HCT116 (cell line): ENCODE results near the gene SLC35F3. TPM values are rescaled to one million over a fixed set of nuclear protein-coding genes. Genes with fewer than 3 reads are reported as not detected.
"Not testable (repeated sequence)": the region's sequence is repeated elsewhere in the genome, so short reads cannot be mapped to it uniquely, and the experiment has no call there.

Experiments used
- ATAC-seq: fragments of 200-7000 bp; cut with Tn5 transposase; 2 replicates; pipeline ENCODE4 v1.9.1; 2020; ENCODE audit warnings: mild to moderate bottlenecking, moderate library complexity
- BruUV-seq: library from RNA; stranded (reverse); fragments of 400-500 nt; replicated peaks from 2 replicates; lab custom pipeline; 2021; lab: Mats Ljungman, UMichigan
- CTCF ChIA-PET: fragments of 300-600 bp; sonication (Branson Sonifier 250); formaldehyde crosslinking; loops from one replicate; lab custom pipeline; 2021; ENCODE audit warnings: antibody characterized with exemption; lab: Charles Lee
- POLR2A ChIA-PET: fragments of 300-600, 350-600 bp; sonication (Branson Sonifier 250); formaldehyde crosslinking; loops from one replicate; lab custom pipeline; 2021; ENCODE audit warnings: antibody characterized with exemption; lab: Charles Lee
- RAD21 ChIA-PET, 2 experiments: fragments of 300-600 bp; sonication (Branson Sonifier 250); formaldehyde crosslinking; loops; one replicate each; lab custom pipeline; 2023; ENCODE audit warnings: low total read pairs in 2 of 2; ENCODE audit not compliant: uncharacterized antibody in 2 of 2, unreplicated experiment in 2 of 2, low non-redundant PET in 1 of 2; lab: Charles Lee
- DNase-seq: peaks from one replicate; pipeline ENCODE4 v3.0.0-alpha.2; 2010; ENCODE audit warnings: low read depth, low spot score
- H2AFZ ChIP-seq: fragments of 200-600 bp; shearing (Covaris generic), sonication (generic); 2 replicates; pipeline ENCODE4 v1.6.1; 2017; ENCODE audit warnings: low read depth, mixed run types, mixed read lengths, antibody characterized with exemption, low read length; ENCODE audit not compliant: poor library complexity, severe bottlenecking
- H3K27ac ChIP-seq: 2 replicates; pipeline ENCODE4 v1.5.1; 2012; ENCODE audit warnings: low read depth, low read length
- H3K27me3 ChIP-seq: fragments of 200-600 bp; sonication (generic); 2 replicates; pipeline ENCODE4 v1.6.1; 2016; ENCODE audit warnings: mixed run types, low read length, mixed read lengths; ENCODE audit not compliant: insufficient read depth
- H3K36me3 ChIP-seq, 2 experiments: fragments of 200-500 bp in 1 of 2; fragments of 200-600 bp in 1 of 2; sonication (Bioruptor generic) in 1 of 2; sonication (generic) in 1 of 2; 2 replicates each; pipeline versions ENCODE4 v1.5.1 to v1.6.1; 2014 to 2016; ENCODE audit warnings: low read length in 2 of 2, inconsistent platforms in 1 of 2, mixed read lengths in 1 of 2, mixed run types in 1 of 2; ENCODE audit not compliant: insufficient read depth in 2 of 2, control insufficient read depth in 1 of 2
- H3K4me1 ChIP-seq, 2 experiments: fragments of 200-600 bp in 1 of 2; sonication (generic) in 1 of 2; 2 replicates each; pipeline versions ENCODE4 v1.5.1 to v1.6.1; 2012 to 2017; ENCODE audit warnings: low read length in 2 of 2, inconsistent platforms in 1 of 2, mild to moderate bottlenecking in 1 of 2, mixed read lengths in 1 of 2, mixed run types in 1 of 2, moderate library complexity in 1 of 2; ENCODE audit not compliant: insufficient read depth in 2 of 2, control insufficient read depth in 1 of 2
- H3K4me2 ChIP-seq: fragments of 200-600 bp; sonication (generic); 2 replicates; pipeline ENCODE4 v1.6.1; 2017; ENCODE audit warnings: mixed run types, low read length, mixed read lengths
- H3K4me3 ChIP-seq, 2 experiments: fragments of 200-600 bp in 1 of 2; sonication (generic) in 1 of 2; replicated peaks in 1 of 2; 2 replicates each; pipeline ENCODE4 v1.5.1; 2011 to 2016; ENCODE audit warnings: low read length in 2 of 2, control low read depth in 1 of 2, low read depth in 1 of 2, mild to moderate bottlenecking in 1 of 2, mixed read lengths in 1 of 2, mixed run types in 1 of 2
- H3K79me2 ChIP-seq: fragments of 200-600 bp; sonication (generic); 2 replicates; pipeline ENCODE4 v1.6.1; 2017; ENCODE audit warnings: mild to moderate bottlenecking, mixed run types, low read length, moderate library complexity, mixed read lengths; ENCODE audit not compliant: insufficient read depth
- H3K9ac ChIP-seq: fragments of 200-600 bp; sonication (generic); 2 replicates; pipeline ENCODE4 v1.6.1; 2016; ENCODE audit warnings: low read length, mixed read lengths
- H3K9me2 ChIP-seq: fragments of 200-600 bp; sonication (generic), shearing (Covaris generic); 2 replicates; pipeline ENCODE4 v1.6.1; 2017; ENCODE audit warnings: mixed run types, mild to moderate bottlenecking, moderate library complexity; ENCODE audit not compliant: insufficient read depth
- H3K9me3 ChIP-seq, 2 experiments: fragments of 200-500 bp in 1 of 2; fragments of 200-600 bp in 1 of 2; sonication (Bioruptor generic) in 1 of 2; sonication (generic) in 1 of 2; 2 replicates each; pipeline ENCODE4 v1.6.1; 2014 to 2017; ENCODE audit warnings: low read length in 2 of 2, mixed read lengths in 2 of 2, inconsistent platforms in 1 of 2, low read depth in 1 of 2, mild to moderate bottlenecking in 1 of 2, mixed run types in 1 of 2, moderate library complexity in 1 of 2; ENCODE audit not compliant: control insufficient read depth in 1 of 2, insufficient read depth in 1 of 2
- H4K20me1 ChIP-seq: fragments of 200-600 bp; sonication (generic), shearing (Covaris generic); 2 replicates; pipeline ENCODE4 v1.6.1; 2017; ENCODE audit warnings: mixed run types, mild to moderate bottlenecking, moderate library complexity; ENCODE audit not compliant: insufficient read depth
- CBX3 ChIP-seq: IDR thresholded peaks from 2 replicates; pipeline ENCODE4 v1.6.1; 2012; ENCODE audit warnings: low read depth
- EGR1 ChIP-seq: IDR thresholded peaks from 2 replicates; pipeline ENCODE4 v1.6.1; 2012; ENCODE audit warnings: low read depth
- EZH2 ChIP-seq: fragments of 200-600 bp; sonication (generic); IDR thresholded peaks from 2 replicates; pipeline ENCODE4 v1.6.1; 2017; ENCODE audit warnings: antibody characterized with exemption, mixed run types
- FOSL1 ChIP-seq: IDR thresholded peaks from 2 replicates; pipeline ENCODE4 v1.6.1; 2012; ENCODE audit warnings: low read depth
- POLR2A ChIP-seq: IDR thresholded peaks from 2 replicates; pipeline ENCODE4 v1.7.0; 2011; ENCODE audit warnings: borderline replicate concordance; ENCODE audit not compliant: insufficient read depth, insufficient read length; ENCODE audit errors: extremely low read depth
- RAD21 ChIP-seq: IDR thresholded peaks from 2 replicates; pipeline ENCODE4 v1.6.1; 2012; ENCODE audit warnings: low read depth, mild to moderate bottlenecking
- SIN3A ChIP-seq: IDR thresholded peaks from 2 replicates; pipeline ENCODE4 v1.6.1; 2012; ENCODE audit warnings: low read depth
- SP1 ChIP-seq: IDR thresholded peaks from 2 replicates; pipeline ENCODE4 v1.6.1; 2012; ENCODE audit warnings: low read depth
- TCF7L2 ChIP-seq: IDR thresholded peaks from 2 replicates; pipeline ENCODE4 v1.7.0; 2011; ENCODE audit warnings: borderline replicate concordance, inconsistent platforms; ENCODE audit not compliant: insufficient read depth, insufficient read length; ENCODE audit errors: extremely low read depth
- YY1 ChIP-seq: IDR thresholded peaks from 2 replicates; pipeline ENCODE4 v1.6.1; 2011; ENCODE audit warnings: low read length, low read depth, moderate library complexity, mild to moderate bottlenecking; ENCODE audit not compliant: insufficient replicate concordance; ENCODE audit errors: extremely low read depth
- ZFX ChIP-seq: fragments of 450-650 bp; IDR thresholded peaks from 2 replicates; pipeline ENCODE4 v1.6.1; 2017
- ZNF274 ChIP-seq: fragments of 200-500 bp; sonication (Bioruptor generic); IDR thresholded peaks from 2 replicates; pipeline ENCODE4 v1.6.1; 2014; ENCODE audit warnings: mild to moderate bottlenecking, low read depth, low read length, inconsistent platforms
- intact Hi-C: fragments of 100-400 bp; cut with micrococcal nuclease; formaldehyde crosslinking; loops from 2 replicates; pipeline ENCODE4 v1.10.0; 2022
- total RNA-seq: library from RNA; stranded (reverse); gene quantifications from one replicate; pipeline ENCODE4 v1.2.1, GENCODE V29; 2021; ENCODE audit not compliant: unreplicated experiment
- TF ChIP-seq, protein P1 (sequence below): IDR thresholded peaks from 2 replicates; pipeline ENCODE4 v1.6.1; 2012
- TF ChIP-seq, protein P2 (sequence below): IDR thresholded peaks from 2 replicates; pipeline ENCODE4 v1.6.1; 2012; ENCODE audit warnings: low read depth
- TF ChIP-seq, protein P3 (sequence below): IDR thresholded peaks from 2 replicates; pipeline ENCODE4 v1.6.1; 2012
- TF ChIP-seq, protein P4 (sequence below): IDR thresholded peaks from 2 replicates; pipeline ENCODE4 v1.6.1; 2011; ENCODE audit warnings: mild to moderate bottlenecking, low read length, moderate library complexity; ENCODE audit not compliant: insufficient replicate concordance; ENCODE audit errors: extremely low read depth

The SLC35F3 gene
- total RNA-seq, 1 experiment from 2014 or later: 6.4 TPM

DNA sequence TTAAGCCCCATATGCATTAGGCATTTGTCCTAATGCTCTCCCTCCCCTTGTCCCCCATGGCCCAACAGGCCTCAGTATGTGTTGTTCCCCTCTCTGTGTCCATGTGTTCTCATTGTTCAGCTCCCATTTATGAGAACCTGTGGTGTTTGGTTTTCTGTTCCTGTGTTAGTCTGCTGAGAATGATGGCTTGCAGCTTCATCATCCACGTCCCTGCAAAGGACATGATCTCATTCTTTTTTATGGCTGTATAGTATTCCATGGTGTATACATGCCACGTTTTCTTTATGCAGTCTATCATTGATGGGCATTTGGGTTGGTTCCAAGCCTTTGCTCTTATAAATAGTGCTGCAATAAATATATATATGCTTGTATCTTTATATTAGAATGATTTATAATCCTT, 218.1 kb downstream of the SLC35F3 start:
- H3K9ac ChIP-seq, H3K9me3 ChIP-seq, DNase-seq, H3K4me1 ChIP-seq, H2AFZ ChIP-seq, H3K79me2 ChIP-seq, H4K20me1 ChIP-seq, H3K9me2 ChIP-seq, POLR2A ChIA-PET, H3K4me3 ChIP-seq, intact Hi-C loops, H3K27me3 ChIP-seq, H3K27ac ChIP-seq, H3K4me2 ChIP-seq, H3K36me3 ChIP-seq, BruUV-seq, CTCF ChIA-PET, RAD21 ChIA-PET, ATAC-seq: not testable (repeated sequence)

DNA sequence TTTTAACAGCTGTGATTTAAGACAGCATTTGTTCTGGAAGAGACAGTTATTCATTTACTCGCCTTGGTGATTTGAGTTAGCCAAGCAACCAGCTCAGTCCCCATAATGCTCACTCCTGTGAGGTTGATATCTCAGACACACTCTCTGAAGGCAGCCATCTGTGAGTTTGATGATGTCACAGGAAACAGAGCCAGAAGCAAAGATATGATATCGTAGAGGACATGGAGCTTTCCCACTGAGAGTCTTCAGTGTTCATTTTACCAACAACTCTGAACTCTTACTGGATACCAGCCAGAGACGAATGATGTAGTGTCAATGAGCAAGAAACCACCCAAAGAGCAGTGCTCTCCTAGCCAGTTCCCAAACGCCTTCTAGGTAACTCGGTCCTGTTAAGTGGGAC, 219.4 kb downstream of the SLC35F3 start:
- ChIA-PET CTCF (no interaction called here), POLR2A (no interaction called here)
- intact Hi-C loops: no loop called here
- TF ChIP-seq, protein P1, sequence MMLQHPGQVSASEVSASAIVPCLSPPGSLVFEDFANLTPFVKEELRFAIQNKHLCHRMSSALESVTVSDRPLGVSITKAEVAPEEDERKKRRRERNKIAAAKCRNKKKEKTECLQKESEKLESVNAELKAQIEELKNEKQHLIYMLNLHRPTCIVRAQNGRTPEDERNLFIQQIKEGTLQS: no peak
- TF ChIP-seq RAD21 (no peak), ZNF274 (no peak), CBX3 (no peak), YY1 (no peak), SP1 (no peak), EGR1 (no peak), FOSL1 (no peak), SIN3A (no peak), ZFX (no peak), POLR2A (no peak), EZH2 (no peak), TCF7L2 (no peak)
- TF ChIP-seq, protein P2, sequence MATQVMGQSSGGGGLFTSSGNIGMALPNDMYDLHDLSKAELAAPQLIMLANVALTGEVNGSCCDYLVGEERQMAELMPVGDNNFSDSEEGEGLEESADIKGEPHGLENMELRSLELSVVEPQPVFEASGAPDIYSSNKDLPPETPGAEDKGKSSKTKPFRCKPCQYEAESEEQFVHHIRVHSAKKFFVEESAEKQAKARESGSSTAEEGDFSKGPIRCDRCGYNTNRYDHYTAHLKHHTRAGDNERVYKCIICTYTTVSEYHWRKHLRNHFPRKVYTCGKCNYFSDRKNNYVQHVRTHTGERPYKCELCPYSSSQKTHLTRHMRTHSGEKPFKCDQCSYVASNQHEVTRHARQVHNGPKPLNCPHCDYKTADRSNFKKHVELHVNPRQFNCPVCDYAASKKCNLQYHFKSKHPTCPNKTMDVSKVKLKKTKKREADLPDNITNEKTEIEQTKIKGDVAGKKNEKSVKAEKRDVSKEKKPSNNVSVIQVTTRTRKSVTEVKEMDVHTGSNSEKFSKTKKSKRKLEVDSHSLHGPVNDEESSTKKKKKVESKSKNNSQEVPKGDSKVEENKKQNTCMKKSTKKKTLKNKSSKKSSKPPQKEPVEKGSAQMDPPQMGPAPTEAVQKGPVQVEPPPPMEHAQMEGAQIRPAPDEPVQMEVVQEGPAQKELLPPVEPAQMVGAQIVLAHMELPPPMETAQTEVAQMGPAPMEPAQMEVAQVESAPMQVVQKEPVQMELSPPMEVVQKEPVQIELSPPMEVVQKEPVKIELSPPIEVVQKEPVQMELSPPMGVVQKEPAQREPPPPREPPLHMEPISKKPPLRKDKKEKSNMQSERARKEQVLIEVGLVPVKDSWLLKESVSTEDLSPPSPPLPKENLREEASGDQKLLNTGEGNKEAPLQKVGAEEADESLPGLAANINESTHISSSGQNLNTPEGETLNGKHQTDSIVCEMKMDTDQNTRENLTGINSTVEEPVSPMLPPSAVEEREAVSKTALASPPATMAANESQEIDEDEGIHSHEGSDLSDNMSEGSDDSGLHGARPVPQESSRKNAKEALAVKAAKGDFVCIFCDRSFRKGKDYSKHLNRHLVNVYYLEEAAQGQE: no peak
- TF ChIP-seq, protein P3, sequence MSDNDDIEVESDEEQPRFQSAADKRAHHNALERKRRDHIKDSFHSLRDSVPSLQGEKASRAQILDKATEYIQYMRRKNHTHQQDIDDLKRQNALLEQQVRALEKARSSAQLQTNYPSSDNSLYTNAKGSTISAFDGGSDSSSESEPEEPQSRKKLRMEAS: no peak
- TF ChIP-seq, protein P4, sequence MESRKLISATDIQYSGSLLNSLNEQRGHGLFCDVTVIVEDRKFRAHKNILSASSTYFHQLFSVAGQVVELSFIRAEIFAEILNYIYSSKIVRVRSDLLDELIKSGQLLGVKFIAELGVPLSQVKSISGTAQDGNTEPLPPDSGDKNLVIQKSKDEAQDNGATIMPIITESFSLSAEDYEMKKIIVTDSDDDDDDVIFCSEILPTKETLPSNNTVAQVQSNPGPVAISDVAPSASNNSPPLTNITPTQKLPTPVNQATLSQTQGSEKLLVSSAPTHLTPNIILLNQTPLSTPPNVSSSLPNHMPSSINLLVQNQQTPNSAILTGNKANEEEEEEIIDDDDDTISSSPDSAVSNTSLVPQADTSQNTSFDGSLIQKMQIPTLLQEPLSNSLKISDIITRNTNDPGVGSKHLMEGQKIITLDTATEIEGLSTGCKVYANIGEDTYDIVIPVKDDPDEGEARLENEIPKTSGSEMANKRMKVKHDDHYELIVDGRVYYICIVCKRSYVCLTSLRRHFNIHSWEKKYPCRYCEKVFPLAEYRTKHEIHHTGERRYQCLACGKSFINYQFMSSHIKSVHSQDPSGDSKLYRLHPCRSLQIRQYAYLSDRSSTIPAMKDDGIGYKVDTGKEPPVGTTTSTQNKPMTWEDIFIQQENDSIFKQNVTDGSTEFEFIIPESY: no peak

More for the DNA sequence above, 219.4 kb downstream of the SLC35F3 start:
- DNase-seq: no peak
- no TSS peak for BruUV-seq
- Histone ChIP-seq H3K9me2 (no peaks in the 10 kb centered on the region), H3K27ac (no peak overlapping the region), H4K20me1 (0 out of 2 replicates have a peak, but pooled peaks cover 5% of the 10 kb centered on the region), H3K4me2 (no peak overlapping the region), H3K9me3 (no peaks in the 10 kb centered on the region), H3K36me3 (no peaks in the 10 kb centered on the region), H3K4me1 (peaks cover 0 to 4% of the 10 kb centered on the region in 2 experiments; a peak in 1 of 4 replicates), H2AFZ (no peak overlapping the region), H3K4me3 (no peak overlapping the region), H3K27me3 (no peaks in the 10 kb centered on the region), H3K9ac (no peak overlapping the region), H3K79me2 (no peaks in the 10 kb centered on the region)
- RAD21 ChIA-PET: no interaction called here
- ATAC-seq: no peak
